Activated CD4-positive, alpha-beta T cell treated with anti-CD3 and anti-CD28 coated beads for 36 hours (primary cell): ENCODE results near the gene SPTBN4. TPM values are rescaled to one million over a fixed set of nuclear protein-coding genes. Genes with fewer than 3 reads are reported as not detected.
"Not testable (repeated sequence)": the region's sequence is repeated elsewhere in the genome, so short reads cannot be mapped to it uniquely, and the experiment has no call there.

ENCODE experiments used
- ATAC-seq: fragments of 200-7000 bp; cut with Tn5 transposase; one replicate; pipeline ENCODE4 v1.10.0; 2021; ENCODE audit warnings: mild to moderate bottlenecking, moderate library complexity
- CTCF ChIA-PET: fragments of 350-600 bp; sonication (Branson Sonifier 250); formaldehyde crosslinking; loops from one replicate; lab custom pipeline; 2021; ENCODE audit warnings: antibody characterized with exemption; lab: Charles Lee
- POLR2A ChIA-PET: fragments of 350-600 bp; sonication (Branson Sonifier 250); formaldehyde crosslinking; loops from one replicate; lab custom pipeline; 2021; ENCODE audit warnings: antibody characterized with exemption, inconsistent platforms; lab: Charles Lee
- DNase-seq: peaks from one replicate; pipeline ENCODE4 v3.0.0-alpha.2; 2020
- H3K27ac Mint-ChIP-seq: one replicate; pipeline ENCODE4 v1.8.0; 2021; ENCODE audit warnings: mixed read lengths
- H3K27me3 Mint-ChIP-seq: one replicate; pipeline ENCODE4 v1.8.0; 2021; ENCODE audit warnings: mixed read lengths
- H3K36me3 Mint-ChIP-seq: one replicate; pipeline ENCODE4 v1.8.0; 2021; ENCODE audit warnings: low read depth, mixed read lengths
- H3K4me1 Mint-ChIP-seq: one replicate; pipeline ENCODE4 v1.8.0; 2021; ENCODE audit warnings: mixed read lengths
- H3K4me3 Mint-ChIP-seq: one replicate; pipeline ENCODE4 v1.8.0; 2021; ENCODE audit warnings: mild to moderate bottlenecking, moderate library complexity, mixed read lengths
- H3K9me3 Mint-ChIP-seq: one replicate; pipeline ENCODE4 v1.8.0; 2021; ENCODE audit warnings: low read depth, mixed read lengths
- intact Hi-C, 2 experiments: fragments of 100-400 bp; cut with DNase I in 1 of 2; cut with micrococcal nuclease in 1 of 2; formaldehyde crosslinking; loops; one replicate each; pipeline versions ENCODE4 v1.14.2 to v1.15.1; 2022 to 2024; cut with DNase I, micrococcal nuclease
- total RNA-seq, 2 experiments: library from RNA; stranded (reverse); gene quantifications; one replicate each; pipeline ENCODE4 v1.2.3, GENCODE V29; 2021

SPTBN4 gene
- total RNA-seq, 2 experiments from 2014 or later, result 2.4 to 2.5 TPM

- H3K9me3 Mint-ChIP-seq, result no peaks in the 10 kb centered on the region
- peaks cover 7% of the 10 kb centered on the region for H3K4me1 Mint-ChIP-seq
- ATAC-seq, result no peak
- H3K36me3 Mint-ChIP-seq, result peaks cover 26% of the 10 kb centered on the region
- ChIA-PET CTCF (no interaction called here), POLR2A (no interaction called here)
- intact Hi-C loops, result no loop called here
- H3K27ac Mint-ChIP-seq, result no peak overlapping the region
- DNase-seq, result no peak
- H3K4me3 Mint-ChIP-seq, result no peak overlapping the region
- no peaks in the 10 kb centered on the region for H3K27me3 Mint-ChIP-seq
Observed at GRCh38 chr19:40588110-40588854, 121.5 kb downstream of the SPTBN4 start.

- intact Hi-C loops, result no loop called here
- DNase-seq (no peak), ATAC-seq (no peak)
- POLR2A ChIA-PET, result no interaction called here
- Mint-ChIP-seq H3K27me3 (no peaks in the 10 kb centered on the region), H3K27ac (no peak overlapping the region), H3K4me3 (no peak overlapping the region), H3K4me1 (peaks cover 7% of the 10 kb centered on the region), H3K36me3 (peaks cover 26% of the 10 kb centered on the region), H3K9me3 (no peaks in the 10 kb centered on the region)
- CTCF ChIA-PET, result no interaction called here
Observed at GRCh38 chr19:40588926-40589569, 122.2 kb downstream of the SPTBN4 start.

- CTCF ChIA-PET, result no interaction called here
- Mint-ChIP-seq H3K27ac (no peak overlapping the region), H3K4me3 (no peak overlapping the region), H3K4me1 (peaks cover 15% of the 10 kb centered on the region), H3K9me3 (no peaks in the 10 kb centered on the region), H3K36me3 (peaks cover 23% of the 10 kb centered on the region), H3K27me3 (no peaks in the 10 kb centered on the region)
- POLR2A ChIA-PET, result no interaction called here
- no peak for DNase-seq
- intact Hi-C loops, result no loop called here
- ATAC-seq, result no peak
Observed at GRCh38 chr19:40589591-40590429, 123.0 kb downstream of the SPTBN4 start.

GRCh38 chr19:40590464-40591265, 123.9 kb downstream of the SPTBN4 start:
- ATAC-seq, result no peak
- Mint-ChIP-seq H3K36me3 (peaks cover 21% of the 10 kb centered on the region), H3K27me3 (no peaks in the 10 kb centered on the region), H3K9me3 (no peaks in the 10 kb centered on the region), H3K4me1 (peaks cover 16% of the 10 kb centered on the region), H3K4me3 (no peak overlapping the region), H3K27ac (no peak overlapping the region)
- intact Hi-C loops, result no loop called here
- no peak for DNase-seq
- CTCF ChIA-PET, result interaction anchor here (1.4 kb wide), 1 partner anchor 42 kb away, joined by 4 read pairs; no protein-coding TSS in a partner anchor
- POLR2A ChIA-PET, result no interaction called here

- H3K4me3 Mint-ChIP-seq, H3K9me3 Mint-ChIP-seq, DNase-seq, intact Hi-C loops, H3K27ac Mint-ChIP-seq, H3K27me3 Mint-ChIP-seq, ATAC-seq, POLR2A ChIA-PET: not testable (repeated sequence)
- peaks cover 13% of the 10 kb centered on the region for H3K36me3 Mint-ChIP-seq
- CTCF ChIA-PET, result interaction anchor here (1.0 to 1.8 kb wide), 3 partner anchors 43 to 68 kb away, joined by 4 read pairs; no protein-coding TSS in a partner anchor
- peaks cover 10% of the 10 kb centered on the region for H3K4me1 Mint-ChIP-seq
Observed at GRCh38 chr19:40591724-40592123, 124.9 kb downstream of the SPTBN4 start.

GRCh38 chr19:40592170-40592569, 125.4 kb downstream of the SPTBN4 start:
- H3K9me3 Mint-ChIP-seq, result no peaks in the 10 kb centered on the region

GRCh38 chr19:40594255-40594654, 127.5 kb downstream of the SPTBN4 start:
- CTCF ChIA-PET, result interaction anchor here (0.9 to 1.2 kb wide), 3 partner anchors 11 to 46 kb away, joined by 3 read pairs; no protein-coding TSS in a partner anchor
- no peak for ATAC-seq
- POLR2A ChIA-PET, result no interaction called here
- Mint-ChIP-seq H3K4me1 (peaks cover 23% of the 10 kb centered on the region), H3K27me3 (peaks cover 18% of the 10 kb centered on the region), H3K27ac (no peak overlapping the region), H3K36me3 (peaks cover 4% of the 10 kb centered on the region), H3K4me3 (no peak overlapping the region), H3K9me3 (no peaks in the 10 kb centered on the region)
- DNase-seq, result no peak
- intact Hi-C loops, result no loop called here

More at GRCh38 chr19:40592170-40592569, 125.4 kb downstream of the SPTBN4 start:
- no peak overlapping the region for H3K4me3 Mint-ChIP-seq
- DNase-seq (no peak), ATAC-seq (peak; percentile 70)
- H3K36me3 Mint-ChIP-seq, result peaks cover 10% of the 10 kb centered on the region
- H3K27me3 Mint-ChIP-seq, result peaks cover 4% of the 10 kb centered on the region
- ChIA-PET POLR2A (no interaction called here), CTCF (interaction anchor here (1.0 to 1.8 kb wide), 3 partner anchors 43 to 69 kb away, joined by 4 read pairs; no protein-coding TSS in a partner anchor)
- H3K27ac Mint-ChIP-seq, result no peak overlapping the region
- H3K4me1 Mint-ChIP-seq, result peaks cover 10% of the 10 kb centered on the region
- intact Hi-C loops, result no loop called here

- ChIA-PET CTCF (interaction anchor here (0.6 to 1.2 kb wide), 6 partner anchors 11 to 46 kb away, joined by 3 read pairs; no protein-coding TSS in a partner anchor), POLR2A (no interaction called here)
- peaks cover 22% of the 10 kb centered on the region for H3K27me3 Mint-ChIP-seq
- peaks cover 27% of the 10 kb centered on the region for H3K4me1 Mint-ChIP-seq
- DNase-seq, result peak; percentile 50
- intact Hi-C loops, result loop anchor here in 1 of 2 experiments (5.0 kb wide), 1 partner anchor 47 kb away; no protein-coding TSS in a partner anchor
- H3K4me3 Mint-ChIP-seq, result no peak overlapping the region
- H3K9me3 Mint-ChIP-seq, result no peaks in the 10 kb centered on the region
- ATAC-seq, result peak; percentile 14
- peaks cover 4% of the 10 kb centered on the region for H3K36me3 Mint-ChIP-seq
- H3K27ac Mint-ChIP-seq, result no peak overlapping the region
Observed at GRCh38 chr19:40594657-40595091, 127.9 kb downstream of the SPTBN4 start.

- intact Hi-C loops, result loop anchor here in 1 of 2 experiments (5.0 kb wide), 1 partner anchor 49 kb away; no protein-coding TSS in a partner anchor
- Mint-ChIP-seq H3K27me3 (peaks cover 32% of the 10 kb centered on the region), H3K27ac (no peak overlapping the region), H3K9me3 (no peaks in the 10 kb centered on the region), H3K36me3 (peaks cover 2% of the 10 kb centered on the region), H3K4me1 (peaks cover 38% of the 10 kb centered on the region), H3K4me3 (no peak overlapping the region)
- ChIA-PET POLR2A (no interaction called here), CTCF (interaction anchor here (0.7 to 1.0 kb wide), 3 partner anchors 32 to 146 kb away, joined by 3 to 4 read pairs (median 3); no protein-coding TSS in a partner anchor)
- DNase-seq, result peak; percentile 63
- ATAC-seq, result no peak
Observed at GRCh38 chr19:40596608-40597328, 130.0 kb downstream of the SPTBN4 start.

GRCh38 chr19:40597329-40597838, 130.6 kb downstream of the SPTBN4 start:
- intact Hi-C loops, result loop anchor here in 1 of 2 experiments (5.0 kb wide), 1 partner anchor 50 kb away; no protein-coding TSS in a partner anchor
- H3K36me3 Mint-ChIP-seq, result no peaks in the 10 kb centered on the region
- POLR2A ChIA-PET, result no interaction called here
- peaks cover 34% of the 10 kb centered on the region for H3K27me3 Mint-ChIP-seq
- H3K27ac Mint-ChIP-seq, result no peak overlapping the region
- no peaks in the 10 kb centered on the region for H3K9me3 Mint-ChIP-seq
- H3K4me3 Mint-ChIP-seq, result no peak overlapping the region
- DNase-seq (no peak), ATAC-seq (no peak)
- peaks cover 42% of the 10 kb centered on the region for H3K4me1 Mint-ChIP-seq
- CTCF ChIA-PET, result interaction anchor here (0.7 kb wide), 2 partner anchors 31 to 146 kb away, joined by 3 to 4 read pairs; no protein-coding TSS in a partner anchor
